ENCODE results near the gene HHAT.
"Not testable (repeated sequence)": the region's sequence is repeated elsewhere in the genome, so short reads cannot be mapped to it uniquely, and the experiment has no call there.

Gene HHAT

DNA sequence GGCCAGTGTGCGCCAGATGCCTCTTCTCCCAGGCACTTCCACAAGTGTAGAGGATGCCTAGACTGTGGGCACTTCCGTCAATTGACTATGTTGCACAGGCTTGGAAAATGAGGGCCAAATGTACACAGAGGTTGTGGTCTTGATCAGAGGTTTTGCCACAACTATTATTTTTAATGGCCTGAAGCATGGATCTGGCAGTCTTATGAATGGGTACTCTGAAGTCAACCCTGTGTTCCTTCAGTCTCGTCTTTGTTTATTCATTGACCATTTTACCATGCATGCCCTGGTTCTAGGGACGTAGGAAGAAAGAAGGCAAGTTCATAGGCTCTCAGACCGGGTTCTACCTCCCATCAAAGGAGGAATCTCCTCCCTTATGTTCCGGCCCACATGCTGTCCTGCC lies 329.1 kb downstream of the HHAT start:
- Histone ChIP-seq H3K36me3 (ENCODE audit: control insufficient read depth, insufficient read depth, low read length) (no peaks in the 10 kb centered on the region), H3K4me1 (ENCODE audit: control insufficient read depth, insufficient read depth, low read length, poor library complexity, severe bottlenecking) (no peaks in the 10 kb centered on the region), H3K4me3 (ENCODE audit: extremely low read depth, insufficient read depth, low read length, poor library complexity, severe bottlenecking) (no peak overlapping the region), H3K9me3 (ENCODE audit: control insufficient read depth, low read length) (no peaks in the 10 kb centered on the region), H3K27ac (ENCODE audit: low read depth, low read length, severe bottlenecking) (no peak overlapping the region)
- WGBS, 2 experiments (ENCODE audit: insufficient coverage in 2 of 2): 86 to 90% methylated on average over 4 to 5 of the region's 6 CpGs

DNA sequence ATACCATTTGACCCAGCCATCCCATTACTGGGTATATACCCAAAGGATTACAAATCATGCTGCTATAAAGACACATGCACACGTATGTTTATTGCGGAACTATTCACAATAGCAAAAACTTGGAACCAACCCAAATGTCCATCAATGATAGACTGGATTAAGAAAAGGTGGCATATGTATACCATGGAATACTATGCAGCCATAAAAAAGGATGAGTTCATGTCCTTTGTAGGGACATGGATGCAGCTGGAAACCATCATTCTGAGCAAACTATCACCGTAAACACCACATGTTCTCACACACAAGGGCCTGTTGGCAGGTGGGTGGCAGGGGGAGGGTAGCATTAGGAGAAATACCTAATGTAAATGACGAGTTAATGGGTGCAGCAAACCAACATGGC lies 332.8 kb downstream of the HHAT start:
- H3K36me3 ChIP-seq (ENCODE audit: control insufficient read depth, insufficient read depth, low read length); H3K4me1 ChIP-seq (ENCODE audit: control insufficient read depth, insufficient read depth, low read length, poor library complexity, severe bottlenecking); H3K9me3 ChIP-seq (ENCODE audit: control insufficient read depth, low read length); H3K27ac ChIP-seq (ENCODE audit: low read depth, low read length, severe bottlenecking); H3K4me3 ChIP-seq (ENCODE audit: extremely low read depth, insufficient read depth, low read length, poor library complexity, severe bottlenecking): not testable (repeated sequence)
- WGBS, 2 experiments (ENCODE audit: insufficient coverage in 2 of 2): no CpG with 5 or more reads among the region's 4 CpGs

DNA sequence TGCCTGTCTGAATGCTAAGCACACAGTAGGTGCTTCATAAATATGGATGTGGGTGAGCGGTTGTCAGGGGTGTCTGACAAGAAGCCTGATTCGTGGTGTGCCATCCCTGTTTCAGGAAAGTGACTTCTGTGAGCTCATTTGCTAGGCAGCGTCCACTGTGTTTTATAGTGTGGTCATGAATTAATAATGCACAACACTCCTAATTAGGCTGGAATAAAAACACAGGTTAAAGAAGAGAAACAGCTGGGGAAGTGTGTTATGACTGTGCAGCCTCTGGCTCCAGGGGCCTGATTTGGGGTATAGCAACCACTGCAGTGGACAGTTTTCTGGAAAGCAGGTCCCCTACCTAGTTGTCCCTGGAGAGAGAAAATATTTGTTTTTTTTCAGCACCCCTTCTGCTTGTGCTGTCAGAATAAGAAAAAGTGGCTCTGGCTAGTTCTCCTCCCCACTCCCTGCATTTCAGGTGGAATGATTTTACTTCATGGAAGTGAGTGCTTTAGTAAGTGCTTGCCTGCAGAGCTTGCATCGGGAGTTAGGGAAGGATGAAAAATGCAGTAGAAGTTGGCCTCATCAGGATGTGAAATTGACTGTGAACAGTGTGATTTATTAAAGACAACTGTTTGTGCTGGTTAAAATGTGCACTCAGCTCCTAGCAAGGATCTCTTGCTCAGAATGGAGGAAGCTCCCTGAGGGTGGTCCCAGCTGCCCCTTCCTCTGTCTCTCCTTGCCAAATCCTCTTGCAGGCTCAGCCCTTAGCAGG lies 333.8 kb downstream of the HHAT start:
- 92 to 95% methylated on average over 2 of the region's 4 CpGs for WGBS, 2 experiments (ENCODE audit: insufficient coverage in 2 of 2)
- no peak overlapping the region for H3K4me3 ChIP-seq (ENCODE audit: extremely low read depth, insufficient read depth, low read length, poor library complexity, severe bottlenecking)
- H3K36me3 ChIP-seq (ENCODE audit: control insufficient read depth, insufficient read depth, low read length): no peaks in the 10 kb centered on the region
- H3K27ac ChIP-seq (ENCODE audit: low read depth, low read length, severe bottlenecking): no peak overlapping the region
- H3K4me1 ChIP-seq (ENCODE audit: control insufficient read depth, insufficient read depth, low read length, poor library complexity, severe bottlenecking): no peaks in the 10 kb centered on the region
- H3K9me3 ChIP-seq (ENCODE audit: control insufficient read depth, low read length): no peaks in the 10 kb centered on the region

GRCh38 chr1:210663730-210664573 lies 335.2 kb downstream of the HHAT start:
- H3K4me1 ChIP-seq (ENCODE audit: control insufficient read depth, insufficient read depth, low read length, poor library complexity, severe bottlenecking): no peaks in the 10 kb centered on the region
- WGBS, 2 experiments (ENCODE audit: insufficient coverage in 2 of 2): 85 to 93% methylated on average over 3 to 6 of the region's 7 CpGs

DNA sequence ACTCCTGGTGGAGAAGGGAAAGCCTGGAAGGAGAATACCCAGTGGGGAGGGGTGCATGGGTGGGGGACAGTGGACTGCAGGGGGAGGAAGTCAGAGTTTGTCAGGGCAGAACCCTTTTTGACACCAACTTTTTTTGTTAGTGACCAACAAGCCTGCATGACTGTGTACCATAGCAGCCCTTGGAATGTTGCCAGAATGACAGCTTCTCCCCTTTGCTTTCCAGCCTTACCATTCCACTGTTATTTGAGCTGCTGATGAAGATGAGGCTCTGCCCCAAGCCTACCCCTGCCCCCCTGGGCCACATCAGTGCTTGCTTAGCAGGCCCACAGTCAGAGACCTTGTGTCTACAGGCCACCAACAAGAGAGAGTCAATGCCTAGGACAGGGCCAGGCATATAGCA lies 341.2 kb downstream of the HHAT start:
- no peaks in the 10 kb centered on the region for H3K4me1 ChIP-seq (ENCODE audit: control insufficient read depth, insufficient read depth, low read length, poor library complexity, severe bottlenecking)
- H3K36me3 ChIP-seq (ENCODE audit: control insufficient read depth, insufficient read depth, low read length): no peaks in the 10 kb centered on the region
- no peak overlapping the region for H3K4me3 ChIP-seq (ENCODE audit: extremely low read depth, insufficient read depth, low read length, poor library complexity, severe bottlenecking)
- no peak overlapping the region for H3K27ac ChIP-seq (ENCODE audit: low read depth, low read length, severe bottlenecking)
- no peaks in the 10 kb centered on the region for H3K9me3 ChIP-seq (ENCODE audit: control insufficient read depth, low read length)

More at GRCh38 chr1:210663730-210664573, 335.2 kb downstream of the HHAT start:
- Histone ChIP-seq H3K27ac (ENCODE audit: low read depth, low read length, severe bottlenecking) (no peak overlapping the region), H3K9me3 (ENCODE audit: control insufficient read depth, low read length) (no peaks in the 10 kb centered on the region), H3K36me3 (ENCODE audit: control insufficient read depth, insufficient read depth, low read length) (no peaks in the 10 kb centered on the region), H3K4me3 (ENCODE audit: extremely low read depth, insufficient read depth, low read length, poor library complexity, severe bottlenecking) (no peak overlapping the region)

GRCh38 chr1:210674151-210674550 lies 345.4 kb downstream of the HHAT start:
- no peak overlapping the region for H3K27ac ChIP-seq (ENCODE audit: low read depth, low read length, severe bottlenecking)
- no peaks in the 10 kb centered on the region for H3K4me1 ChIP-seq (ENCODE audit: control insufficient read depth, insufficient read depth, low read length, poor library complexity, severe bottlenecking)
- H3K9me3 ChIP-seq (ENCODE audit: control insufficient read depth, low read length): no peaks in the 10 kb centered on the region
- H3K4me3 ChIP-seq (ENCODE audit: extremely low read depth, insufficient read depth, low read length, poor library complexity, severe bottlenecking): no peak overlapping the region
- no peaks in the 10 kb centered on the region for H3K36me3 ChIP-seq (ENCODE audit: control insufficient read depth, insufficient read depth, low read length)
- WGBS, 2 experiments (ENCODE audit: insufficient coverage in 2 of 2): 82 to 93% methylated on average over 3 of the region's 3 CpGs

GRCh38 chr1:210676539-210676938 lies 347.8 kb downstream of the HHAT start:
- Histone ChIP-seq H3K36me3 (ENCODE audit: control insufficient read depth, insufficient read depth, low read length) (no peaks in the 10 kb centered on the region), H3K4me3 (ENCODE audit: extremely low read depth, insufficient read depth, low read length, poor library complexity, severe bottlenecking) (no peak overlapping the region), H3K9me3 (ENCODE audit: control insufficient read depth, low read length) (no peaks in the 10 kb centered on the region), H3K4me1 (ENCODE audit: control insufficient read depth, insufficient read depth, low read length, poor library complexity, severe bottlenecking) (no peaks in the 10 kb centered on the region), H3K27ac (ENCODE audit: low read depth, low read length, severe bottlenecking) (no peak overlapping the region)
- 81 to 100% methylated on average over 1 to 3 of the region's 3 CpGs for WGBS, 2 experiments (ENCODE audit: insufficient coverage in 2 of 2)

DNA sequence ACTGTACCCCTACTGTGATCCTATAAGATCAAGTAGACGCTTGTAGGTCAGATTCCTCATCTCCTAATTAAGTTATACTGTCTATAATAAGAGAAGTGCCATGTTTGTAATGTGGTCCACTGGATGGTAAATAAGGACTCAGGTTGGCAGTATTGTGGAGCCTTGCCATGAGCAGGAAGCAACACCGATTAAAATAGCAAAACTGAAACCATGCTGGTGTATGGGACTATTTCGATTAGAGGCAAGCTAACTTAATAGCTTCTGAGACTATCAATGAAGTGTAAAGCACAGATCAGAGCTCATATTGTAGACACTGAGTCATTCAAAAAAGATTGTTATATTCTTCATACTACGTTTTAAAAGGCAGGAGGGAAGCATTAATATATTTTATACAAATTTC lies 348.8 kb downstream of the HHAT start:
- 79 to 93% methylated on average over 1 to 2 of the region's 4 CpGs for WGBS, 2 experiments (ENCODE audit: insufficient coverage in 2 of 2)
- H3K27ac ChIP-seq (ENCODE audit: low read depth, low read length, severe bottlenecking): no peak overlapping the region
- no peaks in the 10 kb centered on the region for H3K4me1 ChIP-seq (ENCODE audit: control insufficient read depth, insufficient read depth, low read length, poor library complexity, severe bottlenecking)
- H3K9me3 ChIP-seq (ENCODE audit: control insufficient read depth, low read length): no peaks in the 10 kb centered on the region
- H3K36me3 ChIP-seq (ENCODE audit: control insufficient read depth, insufficient read depth, low read length): no peaks in the 10 kb centered on the region
- H3K4me3 ChIP-seq (ENCODE audit: extremely low read depth, insufficient read depth, low read length, poor library complexity, severe bottlenecking): no peak overlapping the region

- no peak overlapping the region for H3K4me3 ChIP-seq (ENCODE audit: extremely low read depth, insufficient read depth, low read length, poor library complexity, severe bottlenecking)
- H3K27ac ChIP-seq (ENCODE audit: low read depth, low read length, severe bottlenecking): no peak overlapping the region
- H3K4me1 ChIP-seq (ENCODE audit: control insufficient read depth, insufficient read depth, low read length, poor library complexity, severe bottlenecking): no peaks in the 10 kb centered on the region
- no peaks in the 10 kb centered on the region for H3K9me3 ChIP-seq (ENCODE audit: control insufficient read depth, low read length)
- 95 to 100% methylated on average over 2 of the region's 3 CpGs for WGBS, 2 experiments (ENCODE audit: insufficient coverage in 2 of 2)
- H3K36me3 ChIP-seq (ENCODE audit: control insufficient read depth, insufficient read depth, low read length): no peaks in the 10 kb centered on the region
Measured at GRCh38 chr1:210678306-210678705, 349.6 kb downstream of the HHAT start.

GRCh38 chr1:210681158-210681557 lies 352.5 kb downstream of the HHAT start:
- Histone ChIP-seq H3K36me3 (ENCODE audit: control insufficient read depth, insufficient read depth, low read length) (no peaks in the 10 kb centered on the region), H3K9me3 (ENCODE audit: control insufficient read depth, low read length) (no peaks in the 10 kb centered on the region), H3K27ac (ENCODE audit: low read depth, low read length, severe bottlenecking) (no peak overlapping the region), H3K4me1 (ENCODE audit: control insufficient read depth, insufficient read depth, low read length, poor library complexity, severe bottlenecking) (no peaks in the 10 kb centered on the region), H3K4me3 (ENCODE audit: extremely low read depth, insufficient read depth, low read length, poor library complexity, severe bottlenecking) (no peak overlapping the region)
- WGBS, 2 experiments (ENCODE audit: insufficient coverage in 2 of 2): 92 to 96% methylated on average over 6 of the region's 7 CpGs
